IMR-90 (cell line): ENCODE measurements around the gene SPATA31E1. TPM values are rescaled to one million over a fixed set of nuclear protein-coding genes. Genes with fewer than 3 reads are reported as not detected.

ENCODE experiments used
- ATAC-seq: fragments of 200-7000 bp; cut with Tn5 transposase; 2 replicates; pipeline ENCODE4 v1.9.1; 2020; ENCODE audit warnings: low read depth, mild to moderate bottlenecking, moderate library complexity
- BruUV-seq: library from RNA; stranded (reverse); fragments of 400-500 nt; replicated peaks from 2 replicates; lab custom pipeline; 2021; lab: Mats Ljungman, UMichigan
- CTCF ChIA-PET: fragments of 300-600 bp; formaldehyde crosslinking; extraction: SDS; loops from one replicate; lab custom pipeline; 2021; ENCODE audit warnings: antibody characterized with exemption; lab: Yijun Ruan, JAX
- POLR2A ChIA-PET: fragments of 300-600 bp; sonication (Branson Sonifier 250); formaldehyde crosslinking; loops from one replicate; lab custom pipeline; 2022; ENCODE audit warnings: antibody characterized with exemption; ENCODE audit not compliant: unreplicated experiment; lab: Charles Lee
- DNase-seq: peaks from one replicate; pipeline ENCODE4 v3.0.0; 2013
- H2AFZ ChIP-seq: replicated peaks from 2 replicates; pipeline ENCODE3; 2013; ENCODE audit warnings: low read length, mild to moderate bottlenecking; ENCODE audit not compliant: poor library complexity
- H2AK5ac ChIP-seq: 2 replicates; pipeline ENCODE4 v1.6.1; 2013; ENCODE audit warnings: low read depth, low read length, inconsistent platforms
- H2AK9ac ChIP-seq: replicated peaks from 2 replicates; pipeline ENCODE3; 2013; ENCODE audit warnings: mild to moderate bottlenecking, low read depth, low read length, moderate library complexity; ENCODE audit not compliant: poor library complexity
- H2BK120ac ChIP-seq: 2 replicates; pipeline ENCODE4 v1.6.1; 2013; ENCODE audit warnings: low read depth, low read length, inconsistent platforms
- H2BK15ac ChIP-seq: 3 replicates; pipeline ENCODE4 v1.6.1; 2013; ENCODE audit warnings: low read depth, low read length, inconsistent platforms
- H2BK20ac ChIP-seq: 2 replicates; pipeline ENCODE4 v1.6.1; 2013; ENCODE audit warnings: low read depth, mild to moderate bottlenecking, inconsistent platforms, low read length, moderate library complexity
- H2BK5ac ChIP-seq: 2 replicates; pipeline ENCODE4 v1.6.1; 2013; ENCODE audit warnings: mild to moderate bottlenecking, low read depth, low read length, inconsistent platforms; ENCODE audit not compliant: poor library complexity, severe bottlenecking
- H3K14ac ChIP-seq: replicated peaks from 2 replicates; pipeline ENCODE4 v1.6.1; 2013; ENCODE audit warnings: low read depth, low read length, inconsistent platforms
- H3K18ac ChIP-seq: 2 replicates; pipeline ENCODE4 v1.6.1; 2013; ENCODE audit warnings: low read depth, low read length, control low read depth
- H3K23ac ChIP-seq: 2 replicates; pipeline ENCODE4 v1.6.1; 2013; ENCODE audit warnings: low read depth, low read length, inconsistent platforms
- H3K27ac ChIP-seq: 2 replicates; pipeline ENCODE4 v1.5.1; 2013; ENCODE audit warnings: mild to moderate bottlenecking, control low read depth, low read length; ENCODE audit not compliant: insufficient read depth
- H3K27me3 ChIP-seq: 2 replicates; pipeline ENCODE4 v1.6.1; 2013; ENCODE audit warnings: low read length; ENCODE audit not compliant: control insufficient read depth, insufficient read depth
- H3K36me3 ChIP-seq: 2 replicates; pipeline ENCODE4 v1.6.1; 2013; ENCODE audit warnings: low read length, mixed read lengths; ENCODE audit not compliant: control insufficient read depth, insufficient read depth
- H3K4ac ChIP-seq: 2 replicates; pipeline ENCODE4 v1.6.1; 2013; ENCODE audit warnings: low read depth, low read length, inconsistent platforms
- H3K4me1 ChIP-seq: 2 replicates; pipeline ENCODE4 v1.6.1; 2013; ENCODE audit warnings: low read length, mixed read lengths; ENCODE audit not compliant: control insufficient read depth, insufficient read depth
- H3K4me2 ChIP-seq: 2 replicates; pipeline ENCODE4 v1.6.1; 2013; ENCODE audit warnings: low read depth, mild to moderate bottlenecking, control low read depth, low read length, moderate library complexity
- H3K4me3 ChIP-seq: 2 replicates; pipeline ENCODE4 v1.5.1; 2013; ENCODE audit warnings: low read depth, mild to moderate bottlenecking, control low read depth, low read length, moderate library complexity; ENCODE audit not compliant: insufficient read depth
- H3K56ac ChIP-seq: 2 replicates; pipeline ENCODE4 v1.6.1; 2013; ENCODE audit warnings: low read length, inconsistent platforms; ENCODE audit not compliant: insufficient read depth; ENCODE audit errors: extremely low read depth
- H3K79me1 ChIP-seq, 2 experiments: 2 replicates each; pipeline ENCODE4 v1.6.1; 2013; ENCODE audit warnings: low read length in 2 of 2, inconsistent platforms in 1 of 2, low read depth in 1 of 2
- H3K9ac ChIP-seq: 2 replicates; pipeline ENCODE4 v1.6.1; 2013; ENCODE audit warnings: low read depth, low read length, control low read depth
- H3K9me1 ChIP-seq: 2 replicates; pipeline ENCODE4 v1.6.1; 2013; ENCODE audit warnings: low read length, inconsistent platforms; ENCODE audit not compliant: insufficient read depth
- H3K9me3 ChIP-seq: 2 replicates; pipeline ENCODE4 v1.6.1; 2013; ENCODE audit warnings: low read length; ENCODE audit not compliant: control insufficient read depth, insufficient read depth
- H4K20me1 ChIP-seq: 2 replicates; pipeline ENCODE4 v1.6.1; 2013; ENCODE audit warnings: low read length, inconsistent platforms; ENCODE audit not compliant: insufficient read depth
- H4K5ac ChIP-seq: 2 replicates; pipeline ENCODE4 v1.6.1; 2013; ENCODE audit warnings: mild to moderate bottlenecking, low read depth, low read length, control low read depth
- H4K8ac ChIP-seq, 2 experiments: 2 replicates each; pipeline ENCODE4 v1.6.1; 2013; ENCODE audit warnings: low read depth in 2 of 2, low read length in 2 of 2, control low read depth in 1 of 2, inconsistent platforms in 1 of 2
- H4K91ac ChIP-seq: 2 replicates; pipeline ENCODE4 v1.6.1; 2013; ENCODE audit warnings: low read depth, low read length, inconsistent platforms; ENCODE audit not compliant: insufficient read depth
- BHLHE40 ChIP-seq: fragments of 150-350 bp; IDR thresholded peaks from 2 replicates; pipeline ENCODE4 v1.6.1; 2016; ENCODE audit warnings: mild to moderate bottlenecking, low read depth, low read length
- ELK1 ChIP-seq: fragments of 150-350 bp; IDR thresholded peaks from 2 replicates; pipeline ENCODE4 v1.6.1; 2016; ENCODE audit warnings: low read depth, mild to moderate bottlenecking, low read length, moderate library complexity, borderline replicate concordance
- RCOR1 ChIP-seq: IDR thresholded peaks from 2 replicates; pipeline ENCODE4 v1.6.1; 2012; ENCODE audit warnings: mild to moderate bottlenecking, low read length, improper control_type of control experiment; ENCODE audit not compliant: insufficient replicate concordance
- SMC3 ChIP-seq: fragments of 150-350 bp; IDR thresholded peaks from 2 replicates; pipeline ENCODE4 v1.6.1; 2016; ENCODE audit warnings: low read depth, mild to moderate bottlenecking, antibody characterized with exemption, low read length, moderate library complexity
- USF2 ChIP-seq: fragments of 150-350 bp; IDR thresholded peaks from 2 replicates; pipeline ENCODE4 v1.6.1; 2017; ENCODE audit warnings: mild to moderate bottlenecking, antibody characterized with exemption, low read length, low read depth
- WGBS, 2 experiments: methylation state at CpG; one replicate each; pipeline versions ENCODE4 v1.1.5 to v1.1.7; 2013; ENCODE audit warnings: missing lambda C conversion rate in 2 of 2; ENCODE audit not compliant: insufficient read length in 1 of 2; ENCODE audit errors: extremely low coverage in 2 of 2; 5-methylcytosine and 5-hydroxymethylcytosine counted together
- dilution Hi-C: fragments of 300-500 bp; cut with HindIII; formaldehyde crosslinking; loops from one replicate; pipeline ENCODE4 v1.14.3; 2018; ENCODE audit warnings: low sequenced_read_pairs; ENCODE audit not compliant: unreplicated experiment
- in situ Hi-C: fragments of 300-500 bp; cut with MboI; formaldehyde crosslinking; loops from 3 replicates; pipeline ENCODE4 v1.14.3; 2019; ENCODE audit warnings: low sequenced_read_pairs, inconsistent platforms, mixed read lengths
- intact Hi-C: fragments of 100-400 bp; cut with micrococcal nuclease; formaldehyde crosslinking; loops from 2 replicates; pipeline ENCODE4 v1.10.0; 2022
- polyA plus RNA-seq, 3 experiments: library from polyadenylated mRNA; depleted of rRNA; stranded (reverse); fragments of >200 nt; gene quantifications; 2 replicates each; pipeline ENCODE4 v1.2.3, GENCODE V29; 2012; ENCODE audit warnings: low replicate concordance in 1 of 3
- total RNA-seq: library from RNA; depleted of rRNA; stranded (reverse); fragments of >200 nt; gene quantifications from 2 replicates; pipeline ENCODE4 v1.2.3, GENCODE V29; 2012
- TF ChIP-seq, protein P1 (sequence below): conservative IDR thresholded peaks from 2 replicates; pipeline ENCODE4 v1.5.1; 2012; ENCODE audit warnings: mild to moderate bottlenecking, low read depth, low read length, improper control_type of control experiment

Gene SPATA31E1
- total and polyA plus RNA-seq, 2 of the 4 experiments (the other 2 are of a cell fraction), result 0.03 TPM; not detected in 1

DNA sequence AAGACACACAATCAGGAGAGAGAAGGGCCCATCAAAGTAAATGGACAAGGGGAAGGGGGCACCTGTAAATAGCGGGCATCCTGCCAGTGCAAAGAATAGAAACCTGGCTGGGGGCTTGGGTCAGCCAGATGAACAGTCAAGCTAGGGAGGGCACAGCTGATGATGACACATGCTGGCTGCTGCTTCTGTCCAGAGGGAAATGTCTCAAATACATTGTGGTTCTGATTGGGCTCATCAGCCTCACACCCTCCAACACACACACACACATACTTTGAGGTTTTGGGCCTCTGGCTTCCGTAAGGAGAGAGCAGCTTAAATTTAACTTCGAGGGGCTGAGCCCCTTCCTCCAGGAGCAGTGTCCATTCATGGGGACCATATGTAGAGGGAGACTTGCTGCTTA lies 27.6 kb upstream of the SPATA31E1 start:
- Histone ChIP-seq H3K18ac (no peak overlapping the region), H3K56ac (no peak overlapping the region), H3K9me1 (no peaks in the 10 kb centered on the region), H3K9me3 (peaks cover 2% of the 10 kb centered on the region; the same call in 1 of the 2 replicates), H3K23ac (no peak overlapping the region), H2BK5ac (no peak overlapping the region), H4K20me1 (no peaks in the 10 kb centered on the region), H4K91ac (no peak overlapping the region), H2BK20ac (no peak overlapping the region), H3K9ac (no peak overlapping the region), H4K5ac (no peak overlapping the region), H2AK9ac (no peak overlapping the region), H2AK5ac (no peak overlapping the region), H2BK120ac (no peak overlapping the region), H3K36me3 (no peaks in the 10 kb centered on the region), H3K14ac (no peak overlapping the region), H3K4me3 (no peak overlapping the region), H3K27ac (no peak overlapping the region), H2BK15ac (no peak overlapping the region), H3K4me1 (no peaks in the 10 kb centered on the region; the same call in 1 of the 2 replicates), H3K79me1 (no peaks in the 10 kb centered on the region), H3K27me3 (no peaks in the 10 kb centered on the region), H2AFZ (no peak overlapping the region), H3K4me2 (no peak overlapping the region), H3K4ac (no peak overlapping the region), H4K8ac (no peak overlapping the region)
- POLR2A ChIA-PET, result no interaction called here
- 100% methylated on average over 1 of the region's 3 CpGs; no CpG with 5 or more reads in 1 of the 2 experiments for WGBS, 2 experiments
- no TSS peak for BruUV-seq
- ATAC-seq (no peak), DNase-seq (peak; percentile 18)
- intact Hi-C loops, result no loop called here
- TF ChIP-seq ELK1 (no peak), RCOR1 (no peak), SMC3 (no peak), BHLHE40 (no peak), USF2 (no peak)
- TF ChIP-seq, protein P1, sequence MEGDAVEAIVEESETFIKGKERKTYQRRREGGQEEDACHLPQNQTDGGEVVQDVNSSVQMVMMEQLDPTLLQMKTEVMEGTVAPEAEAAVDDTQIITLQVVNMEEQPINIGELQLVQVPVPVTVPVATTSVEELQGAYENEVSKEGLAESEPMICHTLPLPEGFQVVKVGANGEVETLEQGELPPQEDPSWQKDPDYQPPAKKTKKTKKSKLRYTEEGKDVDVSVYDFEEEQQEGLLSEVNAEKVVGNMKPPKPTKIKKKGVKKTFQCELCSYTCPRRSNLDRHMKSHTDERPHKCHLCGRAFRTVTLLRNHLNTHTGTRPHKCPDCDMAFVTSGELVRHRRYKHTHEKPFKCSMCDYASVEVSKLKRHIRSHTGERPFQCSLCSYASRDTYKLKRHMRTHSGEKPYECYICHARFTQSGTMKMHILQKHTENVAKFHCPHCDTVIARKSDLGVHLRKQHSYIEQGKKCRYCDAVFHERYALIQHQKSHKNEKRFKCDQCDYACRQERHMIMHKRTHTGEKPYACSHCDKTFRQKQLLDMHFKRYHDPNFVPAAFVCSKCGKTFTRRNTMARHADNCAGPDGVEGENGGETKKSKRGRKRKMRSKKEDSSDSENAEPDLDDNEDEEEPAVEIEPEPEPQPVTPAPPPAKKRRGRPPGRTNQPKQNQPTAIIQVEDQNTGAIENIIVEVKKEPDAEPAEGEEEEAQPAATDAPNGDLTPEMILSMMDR, result no peak
- dilution Hi-C loops, result no loop called here
- CTCF ChIA-PET, result no interaction called here
- in situ Hi-C loops, result no loop called here
